ENCODE results near the gene FLVCR2.

DNA sequence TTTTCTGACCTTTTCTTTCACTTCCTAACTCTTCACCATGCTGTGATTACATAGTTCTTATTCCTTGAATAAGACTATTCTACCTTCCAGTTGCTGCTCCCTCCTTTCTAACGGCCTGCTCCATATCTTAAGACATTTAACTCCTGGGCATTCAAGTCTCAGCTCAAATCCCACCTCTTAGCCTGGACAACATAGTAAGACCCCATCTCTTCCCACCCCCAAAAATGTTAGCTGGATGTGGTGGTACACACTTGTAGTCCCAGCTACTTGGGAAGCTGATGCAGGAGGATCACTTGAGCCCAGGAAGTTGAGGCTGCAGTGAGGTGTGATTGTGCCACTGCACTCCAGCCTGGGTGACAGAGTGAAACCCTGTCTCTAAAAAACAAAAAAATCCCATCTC lies 71.4 kb downstream of the FLVCR2 start:
- TF ChIP-seq POLR2AphosphoS5 (IDR thresholded peaks at IDR 0.05; ENCODE audit: low read depth, low read length) (no peak), SIN3A (IDR thresholded peaks at IDR 0.05; ENCODE audit: borderline replicate concordance, insufficient read depth, low read length) (no peak), TAF1 (IDR thresholded peaks at IDR 0.05; ENCODE audit: borderline replicate concordance, insufficient read depth, low read length) (no peak)

Data from PFSK-1 (cell line).